HCT116 (cell line): ENCODE results near the gene CFAP43. TPM values are rescaled to one million over a fixed set of nuclear protein-coding genes. Genes with fewer than 3 reads are reported as not detected.

Experiments
- ATAC-seq: fragments of 200-7000 bp; cut with Tn5 transposase; 2 replicates; pipeline ENCODE4 v1.9.1; 2020; ENCODE audit warnings: mild to moderate bottlenecking, moderate library complexity
- BruUV-seq: library from RNA; stranded (reverse); fragments of 400-500 nt; replicated peaks from 2 replicates; lab custom pipeline; 2021; lab: Mats Ljungman, UMichigan
- CTCF ChIA-PET: fragments of 300-600 bp; sonication (Branson Sonifier 250); formaldehyde crosslinking; loops from one replicate; lab custom pipeline; 2021; ENCODE audit warnings: antibody characterized with exemption; lab: Charles Lee
- POLR2A ChIA-PET: fragments of 300-600, 350-600 bp; sonication (Branson Sonifier 250); formaldehyde crosslinking; loops from one replicate; lab custom pipeline; 2021; ENCODE audit warnings: antibody characterized with exemption; lab: Charles Lee
- RAD21 ChIA-PET, 2 experiments: fragments of 300-600 bp; sonication (Branson Sonifier 250); formaldehyde crosslinking; loops; one replicate each; lab custom pipeline; 2023; ENCODE audit warnings: low total read pairs in 2 of 2; ENCODE audit not compliant: uncharacterized antibody in 2 of 2, unreplicated experiment in 2 of 2, low non-redundant PET in 1 of 2; lab: Charles Lee
- DNase-seq: peaks from one replicate; pipeline ENCODE4 v3.0.0-alpha.2; 2010; ENCODE audit warnings: low read depth, low spot score
- H2AFZ ChIP-seq: fragments of 200-600 bp; shearing (Covaris generic), sonication (generic); 2 replicates; pipeline ENCODE4 v1.6.1; 2017; ENCODE audit warnings: low read depth, mixed run types, mixed read lengths, antibody characterized with exemption, low read length; ENCODE audit not compliant: poor library complexity, severe bottlenecking
- H3K27ac ChIP-seq: 2 replicates; pipeline ENCODE4 v1.5.1; 2012; ENCODE audit warnings: low read depth, low read length
- H3K27me3 ChIP-seq: fragments of 200-600 bp; sonication (generic); 2 replicates; pipeline ENCODE4 v1.6.1; 2016; ENCODE audit warnings: mixed run types, low read length, mixed read lengths; ENCODE audit not compliant: insufficient read depth
- H3K36me3 ChIP-seq, 2 experiments: fragments of 200-500 bp in 1 of 2; fragments of 200-600 bp in 1 of 2; sonication (Bioruptor generic) in 1 of 2; sonication (generic) in 1 of 2; 2 replicates each; pipeline versions ENCODE4 v1.5.1 to v1.6.1; 2014 to 2016; ENCODE audit warnings: low read length in 2 of 2, inconsistent platforms in 1 of 2, mixed read lengths in 1 of 2, mixed run types in 1 of 2; ENCODE audit not compliant: insufficient read depth in 2 of 2, control insufficient read depth in 1 of 2
- H3K4me1 ChIP-seq, 2 experiments: fragments of 200-600 bp in 1 of 2; sonication (generic) in 1 of 2; 2 replicates each; pipeline versions ENCODE4 v1.5.1 to v1.6.1; 2012 to 2017; ENCODE audit warnings: low read length in 2 of 2, inconsistent platforms in 1 of 2, mild to moderate bottlenecking in 1 of 2, mixed read lengths in 1 of 2, mixed run types in 1 of 2, moderate library complexity in 1 of 2; ENCODE audit not compliant: insufficient read depth in 2 of 2, control insufficient read depth in 1 of 2
- H3K4me2 ChIP-seq: fragments of 200-600 bp; sonication (generic); 2 replicates; pipeline ENCODE4 v1.6.1; 2017; ENCODE audit warnings: mixed run types, low read length, mixed read lengths
- H3K4me3 ChIP-seq, 2 experiments: fragments of 200-600 bp in 1 of 2; sonication (generic) in 1 of 2; replicated peaks in 1 of 2; 2 replicates each; pipeline ENCODE4 v1.5.1; 2011 to 2016; ENCODE audit warnings: low read length in 2 of 2, control low read depth in 1 of 2, low read depth in 1 of 2, mild to moderate bottlenecking in 1 of 2, mixed read lengths in 1 of 2, mixed run types in 1 of 2
- H3K79me2 ChIP-seq: fragments of 200-600 bp; sonication (generic); 2 replicates; pipeline ENCODE4 v1.6.1; 2017; ENCODE audit warnings: mild to moderate bottlenecking, mixed run types, low read length, moderate library complexity, mixed read lengths; ENCODE audit not compliant: insufficient read depth
- H3K9ac ChIP-seq: fragments of 200-600 bp; sonication (generic); 2 replicates; pipeline ENCODE4 v1.6.1; 2016; ENCODE audit warnings: low read length, mixed read lengths
- H3K9me2 ChIP-seq: fragments of 200-600 bp; sonication (generic), shearing (Covaris generic); 2 replicates; pipeline ENCODE4 v1.6.1; 2017; ENCODE audit warnings: mixed run types, mild to moderate bottlenecking, moderate library complexity; ENCODE audit not compliant: insufficient read depth
- H3K9me3 ChIP-seq, 2 experiments: fragments of 200-500 bp in 1 of 2; fragments of 200-600 bp in 1 of 2; sonication (Bioruptor generic) in 1 of 2; sonication (generic) in 1 of 2; 2 replicates each; pipeline ENCODE4 v1.6.1; 2014 to 2017; ENCODE audit warnings: low read length in 2 of 2, mixed read lengths in 2 of 2, inconsistent platforms in 1 of 2, low read depth in 1 of 2, mild to moderate bottlenecking in 1 of 2, mixed run types in 1 of 2, moderate library complexity in 1 of 2; ENCODE audit not compliant: control insufficient read depth in 1 of 2, insufficient read depth in 1 of 2
- H4K20me1 ChIP-seq: fragments of 200-600 bp; sonication (generic), shearing (Covaris generic); 2 replicates; pipeline ENCODE4 v1.6.1; 2017; ENCODE audit warnings: mixed run types, mild to moderate bottlenecking, moderate library complexity; ENCODE audit not compliant: insufficient read depth
- CBX3 ChIP-seq: IDR thresholded peaks from 2 replicates; pipeline ENCODE4 v1.6.1; 2012; ENCODE audit warnings: low read depth
- TCF7L2 ChIP-seq: IDR thresholded peaks from 2 replicates; pipeline ENCODE4 v1.7.0; 2011; ENCODE audit warnings: borderline replicate concordance, inconsistent platforms; ENCODE audit not compliant: insufficient read depth, insufficient read length; ENCODE audit errors: extremely low read depth
- ZNF274 ChIP-seq: fragments of 200-500 bp; sonication (Bioruptor generic); IDR thresholded peaks from 2 replicates; pipeline ENCODE4 v1.6.1; 2014; ENCODE audit warnings: mild to moderate bottlenecking, low read depth, low read length, inconsistent platforms
- intact Hi-C: fragments of 100-400 bp; cut with micrococcal nuclease; formaldehyde crosslinking; loops from 2 replicates; pipeline ENCODE4 v1.10.0; 2022
- total RNA-seq: library from RNA; stranded (reverse); gene quantifications from one replicate; pipeline ENCODE4 v1.2.1, GENCODE V29; 2021; ENCODE audit not compliant: unreplicated experiment

CFAP43 gene
- total RNA-seq, 1 experiment from 2014 or later: 4.0 TPM

DNA sequence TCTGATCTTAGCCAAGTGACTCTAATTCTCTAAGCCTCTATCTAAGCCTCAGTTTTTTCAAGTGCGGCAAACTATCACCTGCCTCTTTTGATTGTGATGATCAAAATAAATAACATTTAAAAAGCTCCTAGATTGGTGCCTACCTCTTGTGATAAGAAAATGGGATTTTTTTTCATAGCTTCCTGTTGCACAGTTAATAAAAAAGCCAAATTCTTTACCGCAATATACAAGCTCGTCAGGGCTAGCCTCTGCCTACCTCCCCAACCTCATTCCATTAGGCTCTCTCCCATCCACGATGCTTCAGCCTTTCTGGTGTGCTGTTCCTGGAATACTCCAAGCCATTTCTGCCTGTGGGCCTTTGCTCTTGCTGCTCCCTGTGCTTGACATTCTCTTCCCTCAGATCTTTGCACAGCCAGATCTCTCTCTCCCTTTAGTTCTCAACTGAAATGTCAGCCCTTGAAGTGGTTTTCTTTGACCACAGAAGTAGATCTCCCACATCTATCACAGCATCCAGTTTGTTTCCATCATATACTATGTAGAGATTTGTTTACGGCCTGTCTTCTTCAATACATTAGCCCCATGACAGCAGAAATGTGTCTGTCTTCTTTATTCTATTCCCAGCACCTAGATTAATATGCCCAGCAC, 61.4 kb downstream of the CFAP43 start:
- ChIA-PET POLR2A (no interaction called here), RAD21 (no interaction called here), CTCF (no interaction called here)
- Histone ChIP-seq H3K9me3 (no peaks in the 10 kb centered on the region), H3K4me3 (no peak overlapping the region), H3K36me3 (no peaks in the 10 kb centered on the region), H3K4me2 (no peak overlapping the region), H3K9me2 (no peaks in the 10 kb centered on the region), H4K20me1 (no peaks in the 10 kb centered on the region), H3K27ac (no peak overlapping the region), H3K9ac (no peak overlapping the region), H3K27me3 (no peaks in the 10 kb centered on the region), H3K79me2 (no peaks in the 10 kb centered on the region), H3K4me1 (no peaks in the 10 kb centered on the region), H2AFZ (no peak overlapping the region)
- TF ChIP-seq CBX3 (no peak), ZNF274 (no peak)
- no TSS peak for BruUV-seq
- intact Hi-C loops: no loop called here
- no peak for ATAC-seq
- DNase-seq: no peak

DNA sequence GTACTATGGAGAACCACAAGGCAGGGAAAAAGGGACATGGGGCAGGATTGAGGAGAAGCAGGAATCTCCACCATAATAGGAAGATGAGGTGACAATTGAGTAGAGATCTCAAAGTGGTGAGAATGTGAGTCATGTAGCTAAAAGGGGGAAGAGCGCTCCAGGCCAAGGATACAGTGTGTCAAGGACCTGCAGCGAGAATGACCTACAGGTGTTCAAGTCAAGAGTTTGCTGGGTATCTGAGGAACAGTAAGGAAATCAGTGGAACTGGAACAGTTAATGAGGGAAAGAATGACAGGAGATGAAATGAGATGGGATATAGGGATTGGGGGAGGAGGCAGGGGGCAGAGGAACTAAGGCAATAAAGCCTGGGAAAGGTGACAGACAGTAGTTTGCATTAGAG, 76.6 kb downstream of the CFAP43 start:
- intact Hi-C loops: no loop called here
- POLR2A ChIA-PET: no interaction called here
- RAD21 ChIA-PET: no interaction called here

More for the DNA sequence above, 76.6 kb downstream of the CFAP43 start:
- H3K4me2 ChIP-seq: no peak overlapping the region
- H3K9me2 ChIP-seq: no peaks in the 10 kb centered on the region
- no peaks in the 10 kb centered on the region for H3K79me2 ChIP-seq
- no peaks in the 10 kb centered on the region for H3K27me3 ChIP-seq
- DNase-seq: no peak
- BruUV-seq: no TSS peak
- CTCF ChIA-PET: interaction anchor here (1.3 to 1.9 kb wide), 2 partner anchors 8 to 16 kb away, joined by 4 to 5 read pairs; no protein-coding TSS in a partner anchor
- H3K36me3 ChIP-seq: 0 out of 4 replicates have a peak, but pooled peaks cover 0 to 4% of the 10 kb centered on the region in 2 experiments
- no peak overlapping the region for H2AFZ ChIP-seq
- no peak overlapping the region for H3K4me3 ChIP-seq
- H3K9ac ChIP-seq: no peak overlapping the region
- no peak overlapping the region for H3K27ac ChIP-seq
- no peak for ATAC-seq
- H4K20me1 ChIP-seq: no peaks in the 10 kb centered on the region
- TF ChIP-seq TCF7L2: no peak
- no peaks in the 10 kb centered on the region for H3K4me1 ChIP-seq
- peaks cover 16% of the 10 kb centered on the region in 2 experiments; a peak in 3 of 4 replicates for H3K9me3 ChIP-seq
